AG09309 (cell line): Measurements from ENCODE around the gene ENG.

Experiments used
- DNase-seq: peaks from one replicate; pipeline ENCODE4 v3.0.0-alpha.2; 2010; ENCODE audit warnings: low read depth
- H3K4me3 ChIP-seq: 2 replicates; pipeline ENCODE4 v1.5.1; 2011; ENCODE audit warnings: mild to moderate bottlenecking, low read depth, low read length, moderate library complexity; ENCODE audit not compliant: control insufficient read depth
- CTCF ChIP-seq: IDR thresholded peaks from 2 replicates; pipeline ENCODE4 v1.5.1; 2011; ENCODE audit warnings: mild to moderate bottlenecking, low read depth, low read length, inconsistent platforms; ENCODE audit not compliant: insufficient read depth, control insufficient read depth; ENCODE audit errors: missing control alignments

ENG gene

GRCh38 chr9:127875306-127875966, 21.0 kb upstream of the ENG start:
- TF ChIP-seq CTCF, result no peak
- no peak for DNase-seq
- peak overlapping the region; percentile 3; the same call in 1 of the 2 replicates for H3K4me3 ChIP-seq

GRCh38 chr9:127874301-127875221, 20.1 kb upstream of the ENG start:
- no peak for DNase-seq
- H3K4me3 ChIP-seq, result no peak overlapping the region
- TF ChIP-seq CTCF, result no peak

- no peak for TF ChIP-seq CTCF
Measured at GRCh38 chr9:127873886-127874285, 19.4 kb upstream of the ENG start.

GRCh38 chr9:127873223-127873691, 18.8 kb upstream of the ENG start:
- no peak overlapping the region for H3K4me3 ChIP-seq
- no peak for DNase-seq
- no peak for TF ChIP-seq CTCF

More at GRCh38 chr9:127873886-127874285, 19.4 kb upstream of the ENG start:
- DNase-seq, result no peak
- no peak overlapping the region for H3K4me3 ChIP-seq

GRCh38 chr9:127872369-127873222, 18.1 kb upstream of the ENG start:
- no peak for TF ChIP-seq CTCF
- no peak overlapping the region for H3K4me3 ChIP-seq
- DNase-seq, result no peak

- DNase-seq, result no peak
- no peak for TF ChIP-seq CTCF
- H3K4me3 ChIP-seq, result no peak overlapping the region
Measured at GRCh38 chr9:127871531-127871930, 17.1 kb upstream of the ENG start.
